ENCODE data around the gene VSTM5. TPM values are rescaled to one million over a fixed set of nuclear protein-coding genes. Genes with fewer than 3 reads are reported as not detected.

Gene VSTM5
- total and polyA plus RNA-seq, 2 experiments from 2014 or later, result 0.17 to 0.97 TPM

DNA sequence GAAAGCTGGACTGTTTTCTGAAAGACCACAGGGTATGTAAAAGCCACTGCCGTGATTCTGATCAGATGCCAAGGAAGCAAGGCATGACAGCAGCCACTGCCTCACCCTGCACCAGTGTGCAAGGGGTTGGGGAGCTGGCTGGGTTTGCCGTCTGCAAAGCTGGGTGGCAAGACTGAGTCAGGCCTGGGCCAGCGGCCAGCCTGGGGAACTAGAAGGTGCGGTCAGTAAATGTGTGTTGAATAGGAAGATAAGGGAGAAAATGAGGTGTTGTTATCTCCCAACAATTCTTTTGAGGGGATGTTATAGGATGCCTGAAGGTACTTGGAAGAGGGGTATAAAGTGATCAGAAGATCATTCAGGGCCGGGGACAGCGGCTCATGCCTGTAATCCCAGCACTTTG, 8.0 kb downstream of the VSTM5 start:
- Histone ChIP-seq H3K4me1 (ENCODE audit: insufficient read depth) (no peaks in the 10 kb centered on the region), H2AFZ (no peak overlapping the region), H3K4me2 (no peak overlapping the region), H3K27me3 (no peaks in the 10 kb centered on the region), H3K79me2 (no peaks in the 10 kb centered on the region), H3K36me3 (replicated peaks; ENCODE audit: insufficient read depth, low read depth) (no peaks in the 10 kb centered on the region), H3K4me3 (no peak overlapping the region), H3K27ac (no peak overlapping the region), H4K20me1 (ENCODE audit: insufficient read depth, poor library complexity, severe bottlenecking) (no peaks in the 10 kb centered on the region), H3K9me2 (replicated peaks; ENCODE audit: insufficient read depth) (no peaks in the 10 kb centered on the region), H3K9me3 (ENCODE audit: low read depth) (no peaks in the 10 kb centered on the region)
- WGBS (ENCODE audit: low lambda C conversion rate, missing lambda C conversion rate), result 74% methylated on average over 6 of the region's 6 CpGs
- no peak for DNase-seq (ENCODE audit: low spot score)
- no peak for TF ChIP-seq CTCF (IDR thresholded peaks at IDR 0.05; ENCODE audit: poor library complexity)
- no peak for TF ChIP-seq EZH2phosphoT487 (IDR thresholded peaks at IDR 0.05; ENCODE audit: low read depth, severe bottlenecking, unreplicated experiment)
- TF ChIP-seq EZH2 (IDR thresholded peaks at IDR 0.05; ENCODE audit: borderline replicate concordance), result no peak

- DNase-seq (ENCODE audit: low spot score), result no peak
- Histone ChIP-seq H2AFZ (no peak overlapping the region), H3K4me2 (no peak overlapping the region), H3K4me3 (no peak overlapping the region), H3K27ac (no peak overlapping the region), H3K9me3 (ENCODE audit: low read depth) (no peaks in the 10 kb centered on the region), H3K36me3 (replicated peaks; ENCODE audit: insufficient read depth, low read depth) (no peaks in the 10 kb centered on the region), H3K9me2 (replicated peaks; ENCODE audit: insufficient read depth) (no peaks in the 10 kb centered on the region), H4K20me1 (ENCODE audit: insufficient read depth, poor library complexity, severe bottlenecking) (no peaks in the 10 kb centered on the region), H3K4me1 (ENCODE audit: insufficient read depth) (no peaks in the 10 kb centered on the region), H3K79me2 (no peaks in the 10 kb centered on the region), H3K27me3 (no peaks in the 10 kb centered on the region)
- TF ChIP-seq EZH2 (IDR thresholded peaks at IDR 0.05; ENCODE audit: borderline replicate concordance), result no peak
- TF ChIP-seq EZH2phosphoT487 (IDR thresholded peaks at IDR 0.05; ENCODE audit: low read depth, severe bottlenecking, unreplicated experiment), result no peak
- no peak for TF ChIP-seq CTCF (IDR thresholded peaks at IDR 0.05; ENCODE audit: poor library complexity)
- WGBS (ENCODE audit: low lambda C conversion rate, missing lambda C conversion rate), result 91% methylated on average over 4 of the region's 4 CpGs
Measured at GRCh38 chr11:93842034-93842433, 8.4 kb downstream of the VSTM5 start.

DNA sequence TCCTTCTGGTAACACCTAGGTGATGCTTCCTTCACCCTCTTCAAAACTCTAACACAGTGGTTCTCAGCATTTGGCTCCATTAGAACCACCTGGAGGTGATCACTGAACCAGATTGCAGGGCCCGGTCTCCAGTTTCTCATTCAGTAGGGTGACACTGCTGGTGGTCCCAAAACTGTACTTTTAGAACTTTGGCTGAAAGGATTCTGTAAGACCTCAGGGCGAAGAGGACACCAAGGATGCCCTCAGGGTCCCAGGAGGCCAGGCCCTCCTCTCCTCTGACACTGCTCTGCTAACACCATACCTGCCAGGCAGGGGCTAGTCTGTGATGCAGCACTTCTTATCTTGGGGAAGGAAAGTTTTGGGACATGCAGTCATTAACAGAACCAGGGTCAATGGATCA, 9.0 kb downstream of the VSTM5 start:
- DNase-seq (ENCODE audit: low spot score), result no peak
- H3K27ac ChIP-seq, result no peak overlapping the region
- no peaks in the 10 kb centered on the region for H4K20me1 ChIP-seq (ENCODE audit: insufficient read depth, poor library complexity, severe bottlenecking)
- H3K79me2 ChIP-seq, result no peaks in the 10 kb centered on the region
- TF ChIP-seq EZH2 (IDR thresholded peaks at IDR 0.05; ENCODE audit: borderline replicate concordance), result no peak
- no peak for TF ChIP-seq EZH2phosphoT487 (IDR thresholded peaks at IDR 0.05; ENCODE audit: low read depth, severe bottlenecking, unreplicated experiment)
- no peak for TF ChIP-seq CTCF (IDR thresholded peaks at IDR 0.05; ENCODE audit: poor library complexity)
- H3K27me3 ChIP-seq, result no peaks in the 10 kb centered on the region
- no peak overlapping the region for H2AFZ ChIP-seq
- 82% methylated on average over 2 of the region's 2 CpGs for WGBS (ENCODE audit: low lambda C conversion rate, missing lambda C conversion rate)
- H3K4me2 ChIP-seq, result no peak overlapping the region
- H3K9me3 ChIP-seq (ENCODE audit: low read depth), result no peaks in the 10 kb centered on the region
- no peaks in the 10 kb centered on the region for H3K4me1 ChIP-seq (ENCODE audit: insufficient read depth)
- no peaks in the 10 kb centered on the region for H3K9me2 ChIP-seq (replicated peaks; ENCODE audit: insufficient read depth)
- H3K36me3 ChIP-seq (replicated peaks; ENCODE audit: insufficient read depth, low read depth), result no peaks in the 10 kb centered on the region
- H3K4me3 ChIP-seq, result no peak overlapping the region

DNA sequence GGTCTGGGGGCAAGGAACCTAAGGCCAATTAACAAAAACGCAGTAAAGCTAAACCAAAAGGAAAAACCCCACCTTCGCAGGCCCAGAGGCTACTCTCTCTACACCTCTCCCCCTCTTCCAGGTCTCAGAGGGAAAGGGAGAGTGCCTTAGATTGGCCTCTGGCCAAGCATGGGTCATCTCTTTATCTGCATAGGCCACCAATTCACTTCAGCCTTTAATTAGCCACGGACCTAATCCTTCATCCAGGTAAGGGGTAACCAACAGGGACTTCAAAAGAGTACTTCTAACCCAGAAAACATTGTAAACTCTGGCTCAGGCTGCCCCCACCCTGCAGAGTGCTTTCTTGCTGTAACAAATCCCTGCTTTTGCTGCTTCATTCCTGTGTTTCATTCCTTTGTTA, 9.4 kb downstream of the VSTM5 start:
- H3K36me3 ChIP-seq (replicated peaks; ENCODE audit: insufficient read depth, low read depth), result no peaks in the 10 kb centered on the region
- no peak overlapping the region for H3K27ac ChIP-seq
- H3K9me2 ChIP-seq (replicated peaks; ENCODE audit: insufficient read depth), result no peaks in the 10 kb centered on the region
- no peak overlapping the region for H3K4me2 ChIP-seq
- TF ChIP-seq EZH2phosphoT487 (IDR thresholded peaks at IDR 0.05; ENCODE audit: low read depth, severe bottlenecking, unreplicated experiment) (no peak), EZH2 (IDR thresholded peaks at IDR 0.05; ENCODE audit: borderline replicate concordance) (no peak), CTCF (IDR thresholded peaks at IDR 0.05; ENCODE audit: poor library complexity) (no peak)
- H2AFZ ChIP-seq, result no peak overlapping the region
- H4K20me1 ChIP-seq (ENCODE audit: insufficient read depth, poor library complexity, severe bottlenecking), result no peaks in the 10 kb centered on the region
- H3K4me3 ChIP-seq, result no peak overlapping the region
- no peaks in the 10 kb centered on the region for H3K9me3 ChIP-seq (ENCODE audit: low read depth)
- H3K79me2 ChIP-seq, result no peaks in the 10 kb centered on the region
- H3K4me1 ChIP-seq (ENCODE audit: insufficient read depth), result no peaks in the 10 kb centered on the region
- no peaks in the 10 kb centered on the region for H3K27me3 ChIP-seq
- 29% methylated on average over 3 of the region's 3 CpGs for WGBS (ENCODE audit: low lambda C conversion rate, missing lambda C conversion rate)
- DNase-seq (ENCODE audit: low spot score), result no peak

All from hepatocyte (in vitro differentiated cells).